Psoas muscle (tissue), 8 donors: Measurements from ENCODE around the gene G0S2. TPM values are rescaled to one million over a fixed set of nuclear protein-coding genes. Genes with fewer than 3 reads are reported as not detected.
A peak's percentile ranks its signal among the peaks of the same experiment; 100 is the strongest.

Experiments used
- ATAC-seq, 4 donors: fragments of 200-7000 bp; cut with Tn5 transposase; one replicate each; pipeline ENCODE4 v1.9.1; 2020; ENCODE audit warnings: moderate library complexity in 3 of 4, mild to moderate bottlenecking in 2 of 4
- DNase-seq, 2 donors: peaks; one replicate each; pipeline ENCODE4 v3.0.0-alpha.2; 2020
- H3K27ac ChIP-seq: fragments of 200-600 bp; one replicate; pipeline ENCODE4 v1.8.0; 2022
- H3K27me3 ChIP-seq, 3 donors: fragments of 200-600 bp in 1 of 3; one replicate each; pipeline versions ENCODE4 v1.6.1 to v1.8.0; 2013 to 2022; ENCODE audit warnings: low read length in 2 of 3, mild to moderate bottlenecking in 2 of 3, moderate library complexity in 1 of 3; ENCODE audit not compliant: insufficient read depth in 3 of 3
- H3K36me3 ChIP-seq, 2 donors: fragments of 200-600 bp in 1 of 2; one replicate each; pipeline versions ENCODE4 v1.6.1 to v1.8.0; 2013 to 2022; ENCODE audit warnings: low read depth in 1 of 2, mild to moderate bottlenecking in 1 of 2, moderate library complexity in 1 of 2; ENCODE audit not compliant: insufficient read depth in 1 of 2
- H3K4me1 ChIP-seq: fragments of 200-600 bp; one replicate; pipeline ENCODE4 v1.8.0; 2022
- H3K4me3 ChIP-seq: fragments of 200-600 bp; one replicate; pipeline ENCODE4 v1.8.0; 2022; ENCODE audit warnings: mild to moderate bottlenecking
- H3K9me3 ChIP-seq: fragments of 200-600 bp; one replicate; pipeline ENCODE4 v1.8.0; 2022
- CTCF ChIP-seq: fragments of 200-600 bp; IDR thresholded peaks from one replicate; pipeline ENCODE4 v1.8.0; 2022; ENCODE audit warnings: antibody characterized with exemption
- WGBS, 3 donors: extraction: QIAGEN DNeasy Blood & Tissue Kit; methylation state at CpG; one replicate each; pipeline versions ENCODE4 v1.1.6 to v1.1.7; 2013; 5-methylcytosine and 5-hydroxymethylcytosine counted together
- intact Hi-C, 2 donors: fragments of 100-400 bp; cut with DNase I; formaldehyde crosslinking; loops; one replicate each; pipeline versions ENCODE4 v1.11.0 to v1.14.2; 2022
- polyA plus RNA-seq, 3 donors: library from polyadenylated mRNA; stranded (reverse); fragments of 200-250 nt; gene quantifications; one replicate each; pipeline ENCODE4 v1.2.3, GENCODE V29; 2013
- total RNA-seq, 4 donors: library from RNA; stranded (reverse); fragmentation: NEBNext Ultra II Directional in 2 of 4; extraction: Animal tissue kit (Norgen Biotek cat#: 25700) in 2 of 4; gene quantifications; one replicate each; pipeline versions ENCODE4 v1.2.1 to v1.2.4, GENCODE V29; 2021 to 2023
- donor health status: healthy with polysubstance abuse.
- donor health status: DM: no; HTN: no; CAD: no; lungs with moderate emphysema.
- donor health status: Bipolar disorder and iron deficiency.
- donor health status: healthy.
- donor health status: DM: yes; HTN: yes; CAD: no.
- donor health status: DM: no; HTN: no; CAD: no.
- donor health status: DM: no; HTN: no; CAD: no.
- donor health status: DM: yes; HTN: yes; CAD: no.

G0S2 gene
- total and polyA plus RNA-seq, 7 donors = 49.9 to 561 (median 89.0) TPM

GRCh38 chr1:209633335-209633997 lies 41.7 kb upstream of the G0S2 start:
- 81 to 90% (median 87%) methylated on average over 6 of the region's 6 CpGs for WGBS, 3 donors
- no peak for DNase-seq

GRCh38 chr1:209634005-209634737 lies 41.0 kb upstream of the G0S2 start:
- no peak for DNase-seq
- Histone ChIP-seq H3K36me3 (no peaks in the 10 kb centered on the region), H3K4me3 (no peak overlapping the region), H3K9me3 (no peaks in the 10 kb centered on the region), H3K27me3 (no peaks in the 10 kb centered on the region), H3K27ac (no peak overlapping the region), H3K4me1 (peaks cover 19% of the 10 kb centered on the region)
- no peak for TF ChIP-seq CTCF
- ATAC-seq = no peak
- WGBS, 3 donors = 89 to 93% (median 89%) methylated on average over 20 of the region's 20 CpGs
- intact Hi-C loops = loop anchor here in 1 of 2 donors (5.0 kb wide), 1 partner anchor 53 kb away; no protein-coding TSS in a partner anchor

More at GRCh38 chr1:209633335-209633997, 41.7 kb upstream of the G0S2 start:
- TF ChIP-seq CTCF = no peak
- H3K9me3 ChIP-seq = no peaks in the 10 kb centered on the region
- ATAC-seq = no peak
- no peaks in the 10 kb centered on the region for H3K36me3 ChIP-seq
- H3K27me3 ChIP-seq = no peaks in the 10 kb centered on the region
- no peak overlapping the region for H3K4me3 ChIP-seq
- H3K27ac ChIP-seq = no peak overlapping the region
- H3K4me1 ChIP-seq = peaks cover 19% of the 10 kb centered on the region
- intact Hi-C loops = loop anchor here in 1 of 2 donors (5.0 kb wide), 1 partner anchor 54 kb away; no protein-coding TSS in a partner anchor

- no peaks in the 10 kb centered on the region for H3K27me3 ChIP-seq
- no peak for TF ChIP-seq CTCF
- no peaks in the 10 kb centered on the region for H3K9me3 ChIP-seq
- intact Hi-C loops = loop anchor here in 1 of 2 donors (5.0 kb wide), 1 partner anchor 41 kb away; the partner anchor contains the start of gene G0S2
- no peak for DNase-seq
- no peak overlapping the region for H3K27ac ChIP-seq
- H3K4me1 ChIP-seq = peaks cover 17% of the 10 kb centered on the region
- no peak overlapping the region for H3K4me3 ChIP-seq
- no peak for ATAC-seq
- 78 to 86% (median 81%) methylated on average over 5 of the region's 5 CpGs for WGBS, 3 donors
- no peaks in the 10 kb centered on the region for H3K36me3 ChIP-seq
Observed at GRCh38 chr1:209635850-209636249, 39.4 kb upstream of the G0S2 start.

- no peak for TF ChIP-seq CTCF
- ATAC-seq (peak; percentile 90 to 94 (median 92)), DNase-seq (peak; percentile 85 to 92)
- H3K36me3 ChIP-seq = no peaks in the 10 kb centered on the region
- H3K4me1 ChIP-seq = peaks cover 51% of the 10 kb centered on the region
- H3K4me3 ChIP-seq = peak overlapping the region; percentile 27
- H3K27ac ChIP-seq = peak overlapping the region; percentile 95
- H3K27me3 ChIP-seq = no peaks in the 10 kb centered on the region
- intact Hi-C loops = loop anchor here in 1 of 2 donors (5.0 kb wide), 1 partner anchor 35 kb away; the partner anchor contains the start of gene G0S2
- no peaks in the 10 kb centered on the region for H3K9me3 ChIP-seq
- WGBS, 3 donors = 8 to 10% (median 8%) methylated on average over 5 of the region's 5 CpGs
Observed at GRCh38 chr1:209641832-209642172, 33.4 kb upstream of the G0S2 start.
